ENCODE measurements around the gene ZFP69.

ZFP69 gene

GRCh38 chr1:40508375-40509341, 31.6 kb downstream of the ZFP69 start, which contains the start of gene EXO5:
Gene EXO5 (plus strand): TSS chr1:40508767. CDS start chr1:40514545, 5,778 bp downstream.
- DNase-seq, result peak; percentile 76 to 85

GRCh38 chr1:40519517-40519916, 42.4 kb downstream of the ZFP69 start:
- DNase-seq, result no peak

- DNase-seq, result no peak
These were observed 53.8 kb downstream of the ZFP69 start for GRCh38 chr1:40530735-40531380.

GRCh38 chr1:40531381-40532061, 54.4 kb downstream of the ZFP69 start, which contains the start of gene ZNF684:
Gene ZNF684 (plus strand): TSS chr1:40531637. CDS start chr1:40533167, 1,530 bp downstream.
- DNase-seq, result peak; percentile 69 to 78

- no peak for DNase-seq
These were observed 54.9 kb downstream of the ZFP69 start for GRCh38 chr1:40532062-40532389.

- DNase-seq, result peak in 1 of 2 donors; percentile 17
These were observed 55.8 kb downstream of the ZFP69 start for GRCh38 chr1:40532844-40533424.

- DNase-seq, result no peak
These were observed 57.5 kb downstream of the ZFP69 start for GRCh38 chr1:40534589-40534988.

GRCh38 chr1:40535732-40536131, 58.6 kb downstream of the ZFP69 start:
- DNase-seq, result no peak

GRCh38 chr1:40539338-40539737, 62.2 kb downstream of the ZFP69 start:
- DNase-seq, result no peak

Measured in stimulated activated CD4-positive, alpha-beta T cell treated with anti-CD3 and anti-CD28 coated beads, Interleukin-2, amount 100 ng/mL, for 48 hours (primary cell).